Endothelial cell of umbilical vein (primary cell): ENCODE results near the gene GMPPB. TPM values are rescaled to one million over a fixed set of nuclear protein-coding genes. Genes with fewer than 3 reads are reported as not detected.

ENCODE experiments used
- BruUV-seq: library from RNA; stranded (reverse); fragments of 400-500 nt; replicated peaks from 2 replicates; lab custom pipeline; 2021; lab: Mats Ljungman, UMichigan
- CTCF ChIA-PET: fragments of 300-600, 350-600 bp; sonication (Branson Sonifier 250); formaldehyde crosslinking; loops from one replicate; lab custom pipeline; 2021; ENCODE audit warnings: antibody characterized with exemption, inconsistent platforms; lab: Charles Lee
- POLR2A ChIA-PET: fragments of 300-600, 350-600 bp; sonication (Branson Sonifier 250); formaldehyde crosslinking; loops from one replicate; lab custom pipeline; 2021; ENCODE audit warnings: antibody characterized with exemption, inconsistent platforms; lab: Charles Lee
- DNase-seq: peaks from one replicate; pipeline ENCODE4 v3.0.0-alpha.2; 2011; ENCODE audit warnings: low read depth, low spot score
- FAIRE-seq: peaks from 2 replicates; lab custom pipeline; 2011; peaks lifted over from hg19 to GRCh38; lab: Jason Lieb, UNC
- H2AFZ ChIP-seq: 2 replicates; pipeline ENCODE4 v1.6.0; 2012; ENCODE audit warnings: low read depth, low read length, control low read depth, inconsistent platforms
- H3K27ac ChIP-seq: 2 replicates; pipeline ENCODE4 v1.5.1; 2011; ENCODE audit warnings: low read depth, mild to moderate bottlenecking, control low read depth, low read length, moderate library complexity; ENCODE audit not compliant: insufficient read depth
- H3K27me3 ChIP-seq, 2 experiments: 2 replicates each; pipeline versions ENCODE4 v1.6.0 to v1.6.1; 2011; ENCODE audit warnings: low read length in 2 of 2, mixed read lengths in 1 of 2; ENCODE audit not compliant: control insufficient read depth in 2 of 2, insufficient read depth in 2 of 2
- H3K36me3 ChIP-seq, 2 experiments: 2 replicates in 1 of 2; 3 replicates in 1 of 2; pipeline ENCODE4 v1.5.1; 2011; ENCODE audit warnings: low read length in 2 of 2, mild to moderate bottlenecking in 1 of 2, moderate library complexity in 1 of 2; ENCODE audit not compliant: control insufficient read depth in 2 of 2, insufficient read depth in 2 of 2; ENCODE audit errors: extremely low read depth in 1 of 2
- H3K4me1 ChIP-seq: 3 replicates; pipeline ENCODE4 v1.5.1; 2011; ENCODE audit warnings: mild to moderate bottlenecking, low read length; ENCODE audit not compliant: control insufficient read depth, insufficient read depth; ENCODE audit errors: extremely low read depth
- H3K4me2 ChIP-seq: 2 replicates; pipeline ENCODE4 v1.6.1; 2011; ENCODE audit warnings: low read length, control low read depth, mixed read lengths; ENCODE audit not compliant: insufficient read depth
- H3K4me3 ChIP-seq, 3 experiments: fragments of 200-600 bp in 1 of 3; sonication (generic), shearing (Covaris generic) in 1 of 3; replicated peaks in 1 of 3; 2 replicates each; pipeline ENCODE4 v1.5.1; 2011 to 2016; ENCODE audit warnings: control low read depth in 3 of 3, low read length in 3 of 3, mild to moderate bottlenecking in 2 of 3, inconsistent platforms in 1 of 3, low read depth in 1 of 3, moderate library complexity in 1 of 3; ENCODE audit not compliant: insufficient read depth in 1 of 3
- H3K79me2 ChIP-seq: 2 replicates; pipeline ENCODE4 v1.6.0; 2012; ENCODE audit warnings: low read length, inconsistent platforms; ENCODE audit not compliant: control insufficient read depth, insufficient read depth
- H3K9ac ChIP-seq: replicated peaks from 2 replicates; pipeline ENCODE3; 2011; ENCODE audit warnings: low read length, control low read depth; ENCODE audit not compliant: insufficient read depth; ENCODE audit errors: extremely low read depth
- H3K9me1 ChIP-seq: replicated peaks from 3 replicates; pipeline ENCODE4 v1.6.0; 2011; ENCODE audit warnings: mild to moderate bottlenecking, low read length; ENCODE audit not compliant: control insufficient read depth, insufficient read depth; ENCODE audit errors: extremely low read depth
- H3K9me3 ChIP-seq: replicated peaks from 2 replicates; pipeline ENCODE4 v1.5.1; 2012; ENCODE audit warnings: low read length, inconsistent platforms; ENCODE audit not compliant: control insufficient read depth, insufficient read depth
- H4K20me1 ChIP-seq: replicated peaks from 2 replicates; pipeline ENCODE3; 2011; ENCODE audit warnings: mild to moderate bottlenecking, low read length; ENCODE audit not compliant: control insufficient read depth, insufficient read depth; ENCODE audit errors: extremely low read depth
- CTCF ChIP-seq, 2 donors: IDR thresholded peaks; 1 replicate in 1 of 2; 2 replicates in 1 of 2; pipeline ENCODE4 v1.5.1; 2011; ENCODE audit warnings: low read length in 2 of 2, mild to moderate bottlenecking in 2 of 2, moderate library complexity in 2 of 2, control low read depth in 1 of 2, inconsistent platforms in 1 of 2, low read depth in 1 of 2; ENCODE audit not compliant: insufficient read depth in 1 of 2; ENCODE audit errors: extremely low read depth in 1 of 2
- EZH2 ChIP-seq: IDR thresholded peaks from 2 replicates; pipeline ENCODE4 v1.6.1; 2012; ENCODE audit warnings: borderline replicate concordance, low read depth, mild to moderate bottlenecking, moderate library complexity, low read length, inconsistent platforms; ENCODE audit not compliant: severe bottlenecking
- FOS ChIP-seq: IDR thresholded peaks from 2 replicates; pipeline ENCODE4 v1.6.1; 2011; ENCODE audit warnings: mild to moderate bottlenecking, low read length, moderate library complexity, borderline replicate concordance; ENCODE audit not compliant: insufficient read depth
- GATA2 ChIP-seq: IDR thresholded peaks from 2 replicates; pipeline ENCODE4 v1.7.0; 2011; ENCODE audit warnings: low read depth, mild to moderate bottlenecking, moderate library complexity, mixed read lengths, low read length; ENCODE audit not compliant: insufficient read length, insufficient read depth
- JUN ChIP-seq: IDR thresholded peaks from 2 replicates; pipeline ENCODE4 v1.6.1; 2011; ENCODE audit warnings: borderline replicate concordance, low read depth; ENCODE audit not compliant: insufficient read length, insufficient read depth
- MYC ChIP-seq: IDR thresholded peaks from one replicate; pipeline ENCODE4 v1.6.1; 2011; ENCODE audit warnings: mild to moderate bottlenecking, low read depth, low read length
- POLR2A ChIP-seq: IDR thresholded peaks from 2 replicates; pipeline ENCODE4 v1.6.1; 2012; ENCODE audit warnings: low read depth, mild to moderate bottlenecking, control low read depth, low read length
- POLR2AphosphoS5 ChIP-seq: IDR thresholded peaks from 2 replicates; pipeline ENCODE4 v1.6.1; 2012; ENCODE audit warnings: low read depth, mild to moderate bottlenecking, control low read depth, low read length, moderate library complexity; ENCODE audit not compliant: insufficient read depth
- dilution Hi-C: fragments of 300-500 bp; cut with MboI; formaldehyde crosslinking; loops from one replicate; pipeline ENCODE4 v1.15.0; 2019; ENCODE audit warnings: low sequenced_read_pairs; ENCODE audit not compliant: extremely low pct_ligation_motif_present
- intact Hi-C: fragments of 100-400 bp; cut with micrococcal nuclease; formaldehyde crosslinking; loops from one replicate; pipeline ENCODE4 v1.10.0; 2022
- polyA plus RNA-seq, 4 experiments: library from polyadenylated mRNA; depleted of rRNA in 3 of 4; stranded (reverse) in 3 of 4; unstranded in 1 of 4; fragments of >200 nt; gene quantifications; 2 replicates each; pipeline versions ENCODE4 v1.2.1 to v1.2.3, GENCODE V29; 2011 to 2012; ENCODE audit warnings: missing spikeins in 1 of 4
- total RNA-seq: library from RNA; stranded (reverse); gene quantifications from 2 replicates; pipeline ENCODE4 v1.2.3, GENCODE V29; 2021
- TF ChIP-seq, protein P1 (sequence below): IDR thresholded peaks from 2 replicates; pipeline ENCODE4 v1.6.1; 2011; ENCODE audit not compliant: insufficient read depth, insufficient read length

GMPPB gene
- total and polyA plus RNA-seq, 2 donors (not counting 3 experiments of a cell fraction or from before 2014, with no cell fraction given), result 52.5 to 62.0 TPM

GRCh38 chr3:49751501-49751900 lies 27.8 kb upstream of the GMPPB start:
- intact Hi-C loops (no loop called here), dilution Hi-C loops (no loop called here)
- Histone ChIP-seq H3K9me1 (no peaks in the 10 kb centered on the region), H3K36me3 (no peaks in the 10 kb centered on the region), H3K9me3 (no peaks in the 10 kb centered on the region), H3K4me3 (no peak overlapping the region), H3K9ac (no peak overlapping the region), H3K4me1 (peaks cover 11% of the 10 kb centered on the region), H3K27me3 (no peaks in the 10 kb centered on the region), H3K27ac (no peak overlapping the region), H4K20me1 (peaks cover 2% of the 10 kb centered on the region), H3K4me2 (no peak overlapping the region), H3K79me2 (peaks cover 45% of the 10 kb centered on the region), H2AFZ (no peak overlapping the region)
- POLR2A ChIA-PET, result no interaction called here
- BruUV-seq, result no TSS peak
- no peak for FAIRE-seq
- no peak for TF ChIP-seq POLR2A
- TF ChIP-seq CTCF (IDR thresholded peaks at IDR 0.05; ENCODE audit: extremely low read depth in 1 of 2, insufficient read depth in 1 of 2, low read depth in 1 of 2, low read length in 2 of 2), result no peak
- TF ChIP-seq GATA2, result no peak
- no peak for TF ChIP-seq EZH2
- TF ChIP-seq, protein P1, sequence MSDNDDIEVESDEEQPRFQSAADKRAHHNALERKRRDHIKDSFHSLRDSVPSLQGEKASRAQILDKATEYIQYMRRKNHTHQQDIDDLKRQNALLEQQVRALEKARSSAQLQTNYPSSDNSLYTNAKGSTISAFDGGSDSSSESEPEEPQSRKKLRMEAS, result no peak
- TF ChIP-seq MYC, result no peak
- TF ChIP-seq JUN, result no peak
- no peak for TF ChIP-seq FOS
- TF ChIP-seq POLR2AphosphoS5, result no peak
- CTCF ChIA-PET, result no interaction called here
- DNase-seq, result no peak
